Vagina (tissue), 2 donors: ENCODE data around the gene BORCS8.

ENCODE experiments used
- POLR2A ChIP-seq, 2 donors: fragments of 450-650 bp; IDR thresholded peaks; one replicate each; pipeline ENCODE4 v1.6.1; 2017; ENCODE audit warnings: antibody characterized with exemption in 2 of 2, mild to moderate bottlenecking in 2 of 2, moderate library complexity in 2 of 2
- POLR2AphosphoS5 ChIP-seq, 2 donors: sonication (generic); formaldehyde crosslinking; IDR thresholded peaks; one replicate each; pipeline ENCODE4 v1.9.0; 2017; ENCODE audit warnings: antibody characterized with exemption in 2 of 2, mild to moderate bottlenecking in 2 of 2, low read depth in 1 of 2; ENCODE audit not compliant: insufficient read depth in 1 of 2
- TF ChIP-seq, protein P1 (sequence below), 3 experiments: fragments of 450-650 bp in 2 of 3; fragments of 200-600 bp in 1 of 3; sonication (generic) in 1 of 3; IDR thresholded peaks; one replicate each; pipeline ENCODE4 v1.5.1; 2017 to 2019; ENCODE audit warnings: antibody characterized with exemption in 3 of 3, mild to moderate bottlenecking in 2 of 3, moderate library complexity in 2 of 3

DNA sequence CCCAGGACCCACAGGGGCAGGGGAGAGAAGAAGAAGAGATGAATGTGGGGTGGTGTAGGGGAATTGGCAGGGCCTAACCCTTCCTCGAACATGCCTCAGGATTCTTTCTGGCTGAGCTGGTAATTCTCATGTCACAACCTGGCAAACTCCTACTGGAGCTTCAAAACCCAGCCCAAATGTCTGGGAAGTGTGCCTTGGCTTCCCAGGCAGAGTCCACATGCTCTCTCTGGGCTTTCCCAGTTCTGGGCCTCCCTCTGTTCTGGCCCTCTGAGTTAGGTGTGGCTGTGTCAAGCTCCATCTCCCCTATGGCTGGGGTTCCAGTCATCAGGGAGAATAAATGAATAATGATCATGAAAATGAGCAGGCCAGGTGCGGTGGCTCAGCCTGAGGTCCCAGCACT lies 42.5 kb downstream of the BORCS8 start:
- TF ChIP-seq, protein P1, sequence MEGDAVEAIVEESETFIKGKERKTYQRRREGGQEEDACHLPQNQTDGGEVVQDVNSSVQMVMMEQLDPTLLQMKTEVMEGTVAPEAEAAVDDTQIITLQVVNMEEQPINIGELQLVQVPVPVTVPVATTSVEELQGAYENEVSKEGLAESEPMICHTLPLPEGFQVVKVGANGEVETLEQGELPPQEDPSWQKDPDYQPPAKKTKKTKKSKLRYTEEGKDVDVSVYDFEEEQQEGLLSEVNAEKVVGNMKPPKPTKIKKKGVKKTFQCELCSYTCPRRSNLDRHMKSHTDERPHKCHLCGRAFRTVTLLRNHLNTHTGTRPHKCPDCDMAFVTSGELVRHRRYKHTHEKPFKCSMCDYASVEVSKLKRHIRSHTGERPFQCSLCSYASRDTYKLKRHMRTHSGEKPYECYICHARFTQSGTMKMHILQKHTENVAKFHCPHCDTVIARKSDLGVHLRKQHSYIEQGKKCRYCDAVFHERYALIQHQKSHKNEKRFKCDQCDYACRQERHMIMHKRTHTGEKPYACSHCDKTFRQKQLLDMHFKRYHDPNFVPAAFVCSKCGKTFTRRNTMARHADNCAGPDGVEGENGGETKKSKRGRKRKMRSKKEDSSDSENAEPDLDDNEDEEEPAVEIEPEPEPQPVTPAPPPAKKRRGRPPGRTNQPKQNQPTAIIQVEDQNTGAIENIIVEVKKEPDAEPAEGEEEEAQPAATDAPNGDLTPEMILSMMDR (IDR thresholded peaks at IDR 0.05): no peak
- TF ChIP-seq POLR2A (IDR thresholded peaks at IDR 0.05): no peak
- no peak for TF ChIP-seq POLR2AphosphoS5 (IDR thresholded peaks at IDR 0.05; ENCODE audit: insufficient read depth in 1 of 2, low read depth in 1 of 2)
